HUES6 (cell line): ENCODE results near the gene CA14.
A peak's percentile ranks its signal among the peaks of the same experiment; 100 is the strongest.
"Not testable (repeated sequence)": the region's sequence is repeated elsewhere in the genome, so short reads cannot be mapped to it uniquely, and the experiment has no call there.

Experiments used
- H3K27ac ChIP-seq: 2 replicates; pipeline ENCODE4 v1.7.0; 2013; ENCODE audit warnings: low read depth, mild to moderate bottlenecking, low read length, inconsistent platforms
- H3K27me3 ChIP-seq: 2 replicates; pipeline ENCODE4 v1.6.1; 2013; ENCODE audit warnings: low read length; ENCODE audit not compliant: control insufficient read depth, insufficient read depth
- H3K36me3 ChIP-seq: 2 replicates; pipeline ENCODE4 v1.6.1; 2013; ENCODE audit warnings: low read length; ENCODE audit not compliant: control insufficient read depth, insufficient read depth
- H3K4me1 ChIP-seq: 2 replicates; pipeline ENCODE4 v1.6.1; 2013; ENCODE audit warnings: low read length; ENCODE audit not compliant: control insufficient read depth, insufficient read depth
- H3K4me3 ChIP-seq: 2 replicates; pipeline ENCODE4 v1.5.1; 2013; ENCODE audit warnings: low read depth, low read length
- H3K9ac ChIP-seq: one replicate; pipeline ENCODE4 v1.6.1; 2013; ENCODE audit warnings: mild to moderate bottlenecking, low read length
- H3K9me3 ChIP-seq: 2 replicates; pipeline ENCODE4 v1.6.1; 2013; ENCODE audit warnings: low read depth, low read length; ENCODE audit not compliant: control insufficient read depth, insufficient read depth

CA14 gene

GRCh38 chr1:150225546-150225945 is 32.0 kb upstream of the CA14 start:
- H3K27ac ChIP-seq: no peak overlapping the region
- no peak overlapping the region for H3K4me3 ChIP-seq
- H3K9me3 ChIP-seq: no peaks in the 10 kb centered on the region
- H3K27me3 ChIP-seq: no peaks in the 10 kb centered on the region
- no peak overlapping the region for H3K9ac ChIP-seq
- H3K36me3 ChIP-seq: peaks cover 79% of the 10 kb centered on the region
- H3K4me1 ChIP-seq: no peaks in the 10 kb centered on the region

GRCh38 chr1:150226486-150226885 is 31.1 kb upstream of the CA14 start:
- H3K27me3 ChIP-seq: no peaks in the 10 kb centered on the region
- peaks cover 83% of the 10 kb centered on the region for H3K36me3 ChIP-seq
- H3K4me3 ChIP-seq: no peak overlapping the region
- no peak overlapping the region for H3K9ac ChIP-seq
- no peaks in the 10 kb centered on the region for H3K9me3 ChIP-seq
- H3K4me1 ChIP-seq: no peaks in the 10 kb centered on the region
- H3K27ac ChIP-seq: no peak overlapping the region

GRCh38 chr1:150227228-150227627 is 30.3 kb upstream of the CA14 start:
- Histone ChIP-seq H3K4me1 (no peaks in the 10 kb centered on the region), H3K9ac (no peak overlapping the region), H3K36me3 (peaks cover 83% of the 10 kb centered on the region), H3K4me3 (no peak overlapping the region), H3K27me3 (no peaks in the 10 kb centered on the region), H3K9me3 (no peaks in the 10 kb centered on the region), H3K27ac (no peak overlapping the region)

GRCh38 chr1:150228246-150228645 is 29.3 kb upstream of the CA14 start:
- not testable (repeated sequence) for H3K9ac ChIP-seq, H3K9me3 ChIP-seq, H3K4me3 ChIP-seq, H3K4me1 ChIP-seq, H3K27me3 ChIP-seq, H3K27ac ChIP-seq
- H3K36me3 ChIP-seq: peaks cover 75% of the 10 kb centered on the region

- not testable (repeated sequence) for H3K27ac ChIP-seq, H3K27me3 ChIP-seq, H3K9ac ChIP-seq, H3K4me3 ChIP-seq, H3K9me3 ChIP-seq
- peaks cover 32% of the 10 kb centered on the region for H3K36me3 ChIP-seq
- peaks cover 19% of the 10 kb centered on the region for H3K4me1 ChIP-seq
These were observed 24.7 kb upstream of the CA14 start for GRCh38 chr1:150232921-150233320.

GRCh38 chr1:150233359-150234308 is 23.9 kb upstream of the CA14 start:
- Histone ChIP-seq H3K36me3 (peaks cover 28% of the 10 kb centered on the region), H3K4me1 (peaks cover 19% of the 10 kb centered on the region), H3K27me3 (no peaks in the 10 kb centered on the region), H3K27ac (no peak overlapping the region; the same call in 1 of the 2 replicates), H3K9ac (peak overlapping the region; percentile 96), H3K9me3 (no peaks in the 10 kb centered on the region), H3K4me3 (peak overlapping the region; percentile 86)

- H3K9ac ChIP-seq: peak overlapping the region; percentile 96
- H3K4me3 ChIP-seq: peak overlapping the region; percentile 86
- H3K27me3 ChIP-seq: no peaks in the 10 kb centered on the region
- H3K27ac ChIP-seq: peak overlapping the region; percentile 79; the same call in 1 of the 2 replicates
- no peaks in the 10 kb centered on the region for H3K9me3 ChIP-seq
- peaks cover 23% of the 10 kb centered on the region for H3K36me3 ChIP-seq
- peaks cover 19% of the 10 kb centered on the region for H3K4me1 ChIP-seq
These were observed 23.3 kb upstream of the CA14 start for GRCh38 chr1:150234309-150234565.

- H3K4me3 ChIP-seq: peak overlapping the region; percentile 86
- H3K9me3 ChIP-seq: no peaks in the 10 kb centered on the region
- peak overlapping the region; percentile 79; the same call in 1 of the 2 replicates for H3K27ac ChIP-seq
- peaks cover 19% of the 10 kb centered on the region for H3K4me1 ChIP-seq
- H3K9ac ChIP-seq: peak overlapping the region; percentile 96
- H3K27me3 ChIP-seq: no peaks in the 10 kb centered on the region
- H3K36me3 ChIP-seq: peaks cover 18% of the 10 kb centered on the region
These were observed 22.8 kb upstream of the CA14 start for GRCh38 chr1:150234566-150235293.

- no peaks in the 10 kb centered on the region for H3K27me3 ChIP-seq
- H3K36me3 ChIP-seq: peaks cover 13% of the 10 kb centered on the region
- H3K27ac ChIP-seq: peak overlapping the region; percentile 79
- H3K9me3 ChIP-seq: no peaks in the 10 kb centered on the region
- peaks cover 19% of the 10 kb centered on the region for H3K4me1 ChIP-seq
- peak overlapping the region; percentile 96 for H3K9ac ChIP-seq
- peak overlapping the region; percentile 86 for H3K4me3 ChIP-seq
These were observed 22.2 kb upstream of the CA14 start for GRCh38 chr1:150235294-150235851.

- Histone ChIP-seq H3K9me3 (no peaks in the 10 kb centered on the region), H3K9ac (peak within 1 kb of the TSS; percentile 96), H3K4me1 (peaks cover 19% of the 10 kb centered on the region), H3K27ac (peak within 1 kb of the TSS; percentile 86), H3K27me3 (no peaks in the 10 kb centered on the region), H3K36me3 (peaks cover 8% of the 10 kb centered on the region), H3K4me3 (peak within 1 kb of the TSS; percentile 86)
These were observed 21.5 kb upstream of the CA14 start, which contains the start of gene ANP32E for GRCh38 chr1:150235852-150236613. Gene ANP32E, minus strand, starts transcription at chr1:150236112. Its CDS starts 326 bp downstream, at chr1:150235786.
